ENCODE measurements around the gene PTPRE.

DNA sequence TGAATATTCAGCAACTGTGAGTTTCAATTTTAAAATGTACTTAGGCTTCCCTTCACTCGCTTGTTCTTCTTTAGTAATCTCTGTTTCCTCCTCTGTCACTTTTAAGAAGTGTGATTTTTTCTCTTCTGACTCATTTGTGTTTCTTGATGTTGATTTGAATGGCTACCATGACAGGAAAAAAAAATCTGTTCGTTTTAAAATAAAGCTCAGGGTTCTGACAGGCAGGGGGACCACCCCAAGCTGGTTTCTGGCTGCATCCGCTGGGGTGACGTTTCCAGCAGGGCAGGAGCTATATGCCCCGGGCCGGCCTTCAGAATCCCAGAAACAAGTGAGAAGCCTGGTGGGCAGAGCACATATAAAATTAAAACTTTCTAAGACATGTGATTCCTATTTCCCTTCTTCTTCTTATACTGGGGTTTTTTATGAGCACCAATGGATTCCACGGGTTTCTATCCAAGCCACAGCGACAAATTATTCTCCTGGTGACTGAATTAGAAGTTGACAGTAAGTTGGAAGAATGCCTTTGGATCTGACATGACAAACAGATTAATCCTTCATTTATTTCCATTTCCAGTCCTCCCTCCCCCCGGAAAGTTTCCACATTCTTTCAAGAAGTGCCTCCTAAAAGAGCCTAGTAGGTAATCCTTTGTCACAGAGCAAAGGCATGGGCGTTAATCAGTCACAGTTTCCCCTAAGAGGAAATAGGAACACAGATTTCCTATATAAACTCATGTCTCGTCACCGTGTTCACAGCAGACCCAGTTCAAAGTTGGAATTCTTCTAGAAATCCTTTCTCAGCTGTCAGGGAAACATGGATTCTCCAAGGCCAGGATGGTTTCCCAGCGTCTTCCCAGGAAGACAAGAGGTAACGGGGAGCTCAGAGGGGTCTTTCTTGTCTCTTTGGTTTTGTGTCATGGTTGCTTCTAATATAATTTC, 79.9 kb downstream of the PTPRE start:
- TF ChIP-seq GATA2 (IDR thresholded peaks at IDR 0.05; ENCODE audit: low read depth, low read length): no peak
- no peak for TF ChIP-seq GATA3 (IDR thresholded peaks at IDR 0.05; ENCODE audit: low read depth, low read length)

All from SH-SY5Y (cell line).